ENCODE measurements around the gene NBEA.

- TF ChIP-seq CTCF (IDR thresholded peaks at IDR 0.05; ENCODE audit: insufficient read depth, low read length): no peak
- TF ChIP-seq REST (IDR thresholded peaks at IDR 0.05; ENCODE audit: insufficient replicate concordance, low read depth): no peak
- no peak for TF ChIP-seq POLR2AphosphoS5 (IDR thresholded peaks at IDR 0.05; ENCODE audit: low read depth)
- no peak for TF ChIP-seq GABPA (IDR thresholded peaks at IDR 0.05; ENCODE audit: low read depth)
Observed at GRCh38 chr13:35225159-35225558, 283.1 kb downstream of the NBEA start.
